ENCODE data around the gene SNX8. TPM values are rescaled to one million over a fixed set of nuclear protein-coding genes. Genes with fewer than 3 reads are reported as not detected.

Gene SNX8
- total and polyA plus RNA-seq, 2 of the 8 experiments (the other 6 are each of a cell fraction or from before 2014, with no cell fraction given) = 46.2 to 70.8 TPM

GRCh38 chr7:2321020-2321419 is 6.8 kb upstream of the SNX8 start:
- Histone ChIP-seq H3K14ac (ENCODE audit: insufficient read length) (no peak overlapping the region), H4K8ac (ENCODE audit: extremely low read depth, insufficient read depth, low read length) (no peak overlapping the region), H2AFZ (ENCODE audit: low read length) (no peak overlapping the region), H2AK5ac (ENCODE audit: low read depth, low read length) (no peak overlapping the region), H3K23me2 (ENCODE audit: low read depth, low read length) (no peaks in the 10 kb centered on the region), H3K27ac (ENCODE audit: low read depth, low read length) (no peak overlapping the region), H3K9me3 (ENCODE audit: insufficient read depth in 2 of 2, low read depth in 1 of 2, low read length in 1 of 2) (no peaks in the 10 kb centered on the region), H3K56ac (replicated peaks; ENCODE audit: insufficient read length, low read depth, low read length) (no peak overlapping the region), H3K27me3 (replicated peaks in 1 of 4; ENCODE audit: control insufficient read depth in 3 of 4, extremely low read depth in 1 of 4, insufficient read depth in 3 of 4, low read length in 3 of 4) (no peaks in the 10 kb centered on the region), H3K4ac (replicated peaks; ENCODE audit: insufficient read length, low read depth, low read length) (no peak overlapping the region), H2BK15ac (ENCODE audit: low read length) (no peak overlapping the region), H3K23ac (ENCODE audit: insufficient read length) (no peak overlapping the region), H3K4me3 (ENCODE audit: extremely low read depth in 1 of 4, insufficient read depth in 2 of 4, low read depth in 3 of 4, low read length in 4 of 4) (no peak overlapping the region), H3K4me1 (replicated peaks in 1 of 4; ENCODE audit: control insufficient read depth in 3 of 4, insufficient read depth in 4 of 4, low read length in 3 of 4) (no peaks in the 10 kb centered on the region), H4K20me1 (replicated peaks in 1 of 2; ENCODE audit: control insufficient read depth in 1 of 2, insufficient read depth in 2 of 2, low read length in 2 of 2) (no peaks in the 10 kb centered on the region), H2BK5ac (ENCODE audit: low read depth, low read length) (no peak overlapping the region), H3K36me3 (ENCODE audit: control insufficient read depth in 2 of 4, insufficient read depth in 4 of 4, low read length in 3 of 4) (no peaks in the 10 kb centered on the region), H3K79me1 (ENCODE audit: low read depth, low read length) (no peaks in the 10 kb centered on the region), H3K18ac (ENCODE audit: extremely low read depth, low read length) (no peak overlapping the region), H4K5ac (ENCODE audit: insufficient read length, low read depth, low read length) (no peak overlapping the region), H3K4me2 (ENCODE audit: insufficient read depth in 1 of 2, low read depth in 2 of 2, low read length in 2 of 2) (no peak overlapping the region), H2BK120ac (replicated peaks; ENCODE audit: low read depth, low read length) (no peak overlapping the region), H3K9ac (replicated peaks in 1 of 4; ENCODE audit: extremely low read depth in 1 of 4, low read depth in 3 of 4, low read length in 3 of 4) (no peak overlapping the region), H2BK12ac (ENCODE audit: low read depth, low read length) (0 out of 2 replicates have a peak overlapping the region, but pooled peaks have one; percentile 9), H2BK20ac (ENCODE audit: low read length) (no peak overlapping the region), H4K91ac (replicated peaks; ENCODE audit: insufficient read length, low read length) (no peak overlapping the region), H3K79me2 (ENCODE audit: control insufficient read depth in 1 of 2, insufficient read depth in 2 of 2, low read length in 2 of 2) (no peaks in the 10 kb centered on the region)
- FAIRE-seq (no peak), DNase-seq (ENCODE audit: low read depth in 1 of 2, low spot score in 2 of 2) (no peak)
- 73% methylated on average over 11 of the region's 11 CpGs; no CpG with 5 or more reads in 1 of the 2 experiments for WGBS, 2 experiments (ENCODE audit: extremely low coverage in 1 of 2, insufficient coverage in 1 of 2, insufficient read length in 1 of 2, insufficient replicate concordance in 2 of 2, low coverage in 1 of 2, low lambda C conversion rate in 2 of 2, missing lambda C conversion rate in 1 of 2)
- CTCF ChIA-PET (ENCODE audit: partially characterized antibody) = interaction anchor here (0.8 to 1.7 kb wide), 9 partner anchors 11 to 119 kb away, joined by 3 to 12 read pairs (median 3); no protein-coding TSS in a partner anchor
- POLR2A ChIA-PET (ENCODE audit: partially characterized antibody) = interaction anchor here (0.8 to 1.7 kb wide), 9 partner anchors 9 to 75 kb away, joined by 3 to 7 read pairs (median 4); partner anchors contain the start of gene EIF3B
- TF ChIP-seq HDAC6 (IDR thresholded peaks at IDR 0.05; ENCODE audit: low read depth, low read length) (no peak), RAD21 (IDR thresholded peaks at IDR 0.05 in 1 of 2, conservative IDR thresholded peaks at IDR 0.05 in 1 of 2; ENCODE audit: low read depth in 2 of 2, low read length in 2 of 2) (peak; percentile 19 to 43; a peak in 1 of 4 replicates), EP300 (IDR thresholded peaks at IDR 0.05; ENCODE audit: borderline replicate concordance in 1 of 2, low read depth in 2 of 2, low read length in 2 of 2) (no peak), CTCF (IDR thresholded peaks at IDR 0.05; ENCODE audit: control extremely low read depth in 1 of 3, insufficient read depth in 1 of 3, low read depth in 1 of 3, low read length in 3 of 3) (peak in 2 of 3 experiments; percentile 24 to 30; a peak in 2 of 4 replicates)
